Prostate gland (tissue), 2 donors: ENCODE data around the gene PPP2R5C.

Experiments used
- CTCF ChIP-seq, 4 experiments: fragments of 200-600 bp in 2 of 4; fragments of 450-650 bp in 2 of 4; sonication (generic) in 2 of 4; IDR thresholded peaks; 1 replicate in 3 of 4; 2 replicates in 1 of 4; pipeline ENCODE4 v1.5.1; 2016 to 2019; ENCODE audit warnings: antibody characterized with exemption in 4 of 4, mild to moderate bottlenecking in 2 of 4, moderate library complexity in 2 of 4
- POLR2A ChIP-seq: fragments of 450-650 bp; IDR thresholded peaks from one replicate; pipeline ENCODE4 v1.6.1; 2016; ENCODE audit warnings: antibody characterized with exemption, mild to moderate bottlenecking

GRCh38 chr14:101918065-101918989 lies 156.8 kb downstream of the PPP2R5C start:
- no peak for TF ChIP-seq CTCF (IDR thresholded peaks at IDR 0.05)
- TF ChIP-seq POLR2A = no peak
